SK-N-DZ (cell line): Measurements from ENCODE around the gene SUSD6.

Experiments
- DNase-seq: peaks from one replicate; pipeline ENCODE4 v3.0.0-alpha.2; 2015; ENCODE audit warnings: low spot score

The SUSD6 gene

GRCh38 chr14:69648480-69649451, 37.4 kb downstream of the SUSD6 start:
- DNase-seq: no peak

- DNase-seq: no peak
Observed at GRCh38 chr14:69650948-69651369, 39.6 kb downstream of the SUSD6 start.

GRCh38 chr14:69651664-69652063, 40.3 kb downstream of the SUSD6 start:
- DNase-seq: no peak

GRCh38 chr14:69652942-69653684, 41.7 kb downstream of the SUSD6 start:
- DNase-seq: no peak

GRCh38 chr14:69654116-69654515, 42.7 kb downstream of the SUSD6 start:
- DNase-seq: no peak

GRCh38 chr14:69657950-69658355, 46.6 kb downstream of the SUSD6 start:
- no peak for DNase-seq

GRCh38 chr14:69658664-69659261, 47.4 kb downstream of the SUSD6 start:
- DNase-seq: no peak

- no peak for DNase-seq
Observed at GRCh38 chr14:69660344-69661193, 49.2 kb downstream of the SUSD6 start.

GRCh38 chr14:69661194-69661537, 49.8 kb downstream of the SUSD6 start:
- no peak for DNase-seq

GRCh38 chr14:69662636-69663299, 51.4 kb downstream of the SUSD6 start:
- no peak for DNase-seq

- no peak for DNase-seq
Observed at GRCh38 chr14:69663300-69663643, 51.9 kb downstream of the SUSD6 start.

GRCh38 chr14:69664265-69664664, 52.9 kb downstream of the SUSD6 start:
- no peak for DNase-seq

- DNase-seq: no peak
Observed at GRCh38 chr14:69664865-69665526, 53.6 kb downstream of the SUSD6 start.

GRCh38 chr14:69665631-69666030, 54.2 kb downstream of the SUSD6 start:
- DNase-seq: no peak

GRCh38 chr14:69666112-69666511, 54.7 kb downstream of the SUSD6 start:
- no peak for DNase-seq

- no peak for DNase-seq
Observed at GRCh38 chr14:69666690-69667211, 55.4 kb downstream of the SUSD6 start.

- DNase-seq: no peak
Observed at GRCh38 chr14:69667938-69668335, 56.5 kb downstream of the SUSD6 start.

GRCh38 chr14:69669375-69669774, 58.0 kb downstream of the SUSD6 start:
- DNase-seq: no peak

GRCh38 chr14:69670093-69670492, 58.7 kb downstream of the SUSD6 start:
- DNase-seq: no peak

- DNase-seq: no peak
Observed at GRCh38 chr14:69671365-69672030, 60.1 kb downstream of the SUSD6 start.
